ENCODE results near the gene C10orf90.

- TF ChIP-seq CTCF (IDR thresholded peaks at IDR 0.05; ENCODE audit: low read depth, low read length, poor library complexity, severe bottlenecking) (no peak), EZH2phosphoT487 (IDR thresholded peaks at IDR 0.05; ENCODE audit: borderline replicate concordance, low read length) (no peak)
These were observed 161.3 kb downstream of the C10orf90 start for GRCh38 chr10:126509182-126509581.

Measured in DOHH2 (cell line).